ENCODE data around the gene CNTN6. TPM values are rescaled to one million over a fixed set of nuclear protein-coding genes. Genes with fewer than 3 reads are reported as not detected.

CNTN6 gene
- total RNA-seq, 1 experiment from 2014 or later = not detected

DNA sequence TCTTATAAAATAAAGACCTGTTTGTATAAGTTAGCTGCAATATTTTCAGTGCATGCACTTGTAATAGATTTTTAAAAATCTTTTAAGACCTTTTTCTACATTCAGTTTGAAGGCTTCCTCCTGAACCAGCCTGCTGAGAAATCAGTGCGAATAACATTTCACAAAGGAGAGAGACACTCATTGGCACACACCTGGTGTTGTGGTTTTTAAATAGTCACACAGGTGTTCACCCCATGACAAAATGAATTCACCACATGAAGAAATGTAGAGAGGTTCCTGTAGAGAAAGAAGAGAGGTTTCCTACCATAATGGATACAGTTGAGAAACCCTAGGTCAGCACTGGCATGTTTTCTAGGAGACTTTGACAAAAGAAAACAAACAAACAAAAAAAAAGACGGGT lies 237.3 kb downstream of the CNTN6 start:
- Histone ChIP-seq H3K27ac (ENCODE audit: low read depth, low read length) (no peak overlapping the region), H3K9me3 (ENCODE audit: control insufficient read depth in 1 of 2, insufficient read depth in 1 of 2, low read depth in 1 of 2, low read length in 2 of 2) (peaks cover 3 to 28% of the 10 kb centered on the region in 2 experiments; a peak in 2 of 4 replicates), H3K4me1 (ENCODE audit: control insufficient read depth in 1 of 2, insufficient read depth in 2 of 2, low read length in 2 of 2) (no peaks in the 10 kb centered on the region), H2AFZ (ENCODE audit: low read depth, low read length, poor library complexity, severe bottlenecking) (no peak overlapping the region), H3K9ac (ENCODE audit: low read length) (no peak overlapping the region), H4K20me1 (ENCODE audit: insufficient read depth) (no peaks in the 10 kb centered on the region), H3K36me3 (ENCODE audit: control insufficient read depth in 1 of 2, insufficient read depth in 2 of 2, low read length in 2 of 2) (no peaks in the 10 kb centered on the region), H3K4me3 (replicated peaks in 1 of 2; ENCODE audit: low read depth in 1 of 2, low read length in 2 of 2) (no peak overlapping the region), H3K9me2 (ENCODE audit: insufficient read depth) (no peaks in the 10 kb centered on the region), H3K79me2 (ENCODE audit: insufficient read depth, low read length) (no peaks in the 10 kb centered on the region), H3K4me2 (ENCODE audit: low read length) (no peak overlapping the region), H3K27me3 (ENCODE audit: insufficient read depth, low read length) (no peaks in the 10 kb centered on the region)
- POLR2A ChIA-PET = no interaction called here
- ATAC-seq = no peak
- CTCF ChIA-PET = no interaction called here
- no peak for DNase-seq (ENCODE audit: low read depth, low spot score)
- BruUV-seq (replicated peaks) = no TSS peak
- RAD21 ChIA-PET (ENCODE audit: low non-redundant PET in 1 of 2, low total read pairs in 2 of 2, uncharacterized antibody in 2 of 2, unreplicated experiment in 2 of 2) = no interaction called here
- intact Hi-C loops (cut with micrococcal nuclease) = no loop called here
- TF ChIP-seq SRF (IDR thresholded peaks at IDR 0.05; ENCODE audit: low read depth) = no peak

DNA sequence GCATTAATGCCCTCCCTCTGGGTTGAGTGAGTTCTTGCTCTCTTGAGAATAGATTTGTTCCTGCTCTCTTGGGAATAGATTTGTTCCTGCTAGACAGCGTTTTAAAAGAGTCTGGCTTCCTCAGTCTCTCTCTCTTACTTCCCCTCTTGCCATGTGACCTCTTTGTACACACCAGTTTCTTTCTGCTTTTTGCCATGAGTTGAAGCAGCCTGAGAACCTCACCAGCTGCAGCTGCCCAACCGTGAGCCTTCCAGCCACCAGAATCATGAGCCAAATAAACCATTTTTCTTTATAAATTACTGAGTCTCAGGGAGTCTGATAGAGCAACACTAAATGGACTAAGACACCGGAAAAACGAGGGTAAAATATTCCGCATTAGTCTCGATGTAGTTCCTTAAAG lies 253.6 kb downstream of the CNTN6 start:
- BruUV-seq (replicated peaks) = no TSS peak
- Histone ChIP-seq H3K4me1 (ENCODE audit: control insufficient read depth in 1 of 2, insufficient read depth in 2 of 2, low read length in 2 of 2) (no peaks in the 10 kb centered on the region), H2AFZ (ENCODE audit: low read depth, low read length, poor library complexity, severe bottlenecking) (no peak overlapping the region), H3K79me2 (ENCODE audit: insufficient read depth, low read length) (no peaks in the 10 kb centered on the region), H3K27me3 (ENCODE audit: insufficient read depth, low read length) (no peaks in the 10 kb centered on the region), H3K9ac (ENCODE audit: low read length) (no peak overlapping the region), H3K4me2 (ENCODE audit: low read length) (no peak overlapping the region), H3K4me3 (replicated peaks in 1 of 2; ENCODE audit: low read depth in 1 of 2, low read length in 2 of 2) (no peak overlapping the region), H3K36me3 (ENCODE audit: control insufficient read depth in 1 of 2, insufficient read depth in 2 of 2, low read length in 2 of 2) (no peaks in the 10 kb centered on the region), H3K27ac (ENCODE audit: low read depth, low read length) (no peak overlapping the region), H3K9me3 (ENCODE audit: control insufficient read depth in 1 of 2, insufficient read depth in 1 of 2, low read depth in 1 of 2, low read length in 2 of 2) (peaks cover 9 to 20% of the 10 kb centered on the region in 2 experiments; a peak in 2 of 4 replicates), H4K20me1 (ENCODE audit: insufficient read depth) (no peaks in the 10 kb centered on the region), H3K9me2 (ENCODE audit: insufficient read depth) (no peaks in the 10 kb centered on the region)
- RAD21 ChIA-PET (ENCODE audit: low non-redundant PET in 1 of 2, low total read pairs in 2 of 2, uncharacterized antibody in 2 of 2, unreplicated experiment in 2 of 2) = no interaction called here
- intact Hi-C loops (cut with micrococcal nuclease) = no loop called here
- DNase-seq (ENCODE audit: low read depth, low spot score) = no peak
- CTCF ChIA-PET = no interaction called here
- ATAC-seq = no peak
- POLR2A ChIA-PET = no interaction called here
- no peak for TF ChIP-seq EGR1 (IDR thresholded peaks at IDR 0.05; ENCODE audit: low read depth)
- TF ChIP-seq RAD21 (IDR thresholded peaks at IDR 0.05; ENCODE audit: low read depth) = no peak
- TF ChIP-seq SRF (IDR thresholded peaks at IDR 0.05; ENCODE audit: low read depth) = no peak
- TF ChIP-seq EZH2phosphoT487 (IDR thresholded peaks at IDR 0.05; ENCODE audit: borderline replicate concordance) = no peak
- no peak for TF ChIP-seq CEBPB (IDR thresholded peaks at IDR 0.05; ENCODE audit: low read depth)
- no peak for TF ChIP-seq SIN3A (IDR thresholded peaks at IDR 0.05; ENCODE audit: low read depth)
- no peak for TF ChIP-seq EZH2 (IDR thresholded peaks at IDR 0.05)
- TF ChIP-seq, protein P1, sequence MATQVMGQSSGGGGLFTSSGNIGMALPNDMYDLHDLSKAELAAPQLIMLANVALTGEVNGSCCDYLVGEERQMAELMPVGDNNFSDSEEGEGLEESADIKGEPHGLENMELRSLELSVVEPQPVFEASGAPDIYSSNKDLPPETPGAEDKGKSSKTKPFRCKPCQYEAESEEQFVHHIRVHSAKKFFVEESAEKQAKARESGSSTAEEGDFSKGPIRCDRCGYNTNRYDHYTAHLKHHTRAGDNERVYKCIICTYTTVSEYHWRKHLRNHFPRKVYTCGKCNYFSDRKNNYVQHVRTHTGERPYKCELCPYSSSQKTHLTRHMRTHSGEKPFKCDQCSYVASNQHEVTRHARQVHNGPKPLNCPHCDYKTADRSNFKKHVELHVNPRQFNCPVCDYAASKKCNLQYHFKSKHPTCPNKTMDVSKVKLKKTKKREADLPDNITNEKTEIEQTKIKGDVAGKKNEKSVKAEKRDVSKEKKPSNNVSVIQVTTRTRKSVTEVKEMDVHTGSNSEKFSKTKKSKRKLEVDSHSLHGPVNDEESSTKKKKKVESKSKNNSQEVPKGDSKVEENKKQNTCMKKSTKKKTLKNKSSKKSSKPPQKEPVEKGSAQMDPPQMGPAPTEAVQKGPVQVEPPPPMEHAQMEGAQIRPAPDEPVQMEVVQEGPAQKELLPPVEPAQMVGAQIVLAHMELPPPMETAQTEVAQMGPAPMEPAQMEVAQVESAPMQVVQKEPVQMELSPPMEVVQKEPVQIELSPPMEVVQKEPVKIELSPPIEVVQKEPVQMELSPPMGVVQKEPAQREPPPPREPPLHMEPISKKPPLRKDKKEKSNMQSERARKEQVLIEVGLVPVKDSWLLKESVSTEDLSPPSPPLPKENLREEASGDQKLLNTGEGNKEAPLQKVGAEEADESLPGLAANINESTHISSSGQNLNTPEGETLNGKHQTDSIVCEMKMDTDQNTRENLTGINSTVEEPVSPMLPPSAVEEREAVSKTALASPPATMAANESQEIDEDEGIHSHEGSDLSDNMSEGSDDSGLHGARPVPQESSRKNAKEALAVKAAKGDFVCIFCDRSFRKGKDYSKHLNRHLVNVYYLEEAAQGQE (IDR thresholded peaks at IDR 0.05; ENCODE audit: low read depth) = no peak
- no peak for TF ChIP-seq ZFX (IDR thresholded peaks at IDR 0.05)
- TF ChIP-seq YY1 (IDR thresholded peaks at IDR 0.05; ENCODE audit: extremely low read depth, insufficient replicate concordance, low read depth, low read length) = no peak
- no peak for TF ChIP-seq POLR2A (IDR thresholded peaks at IDR 0.05; ENCODE audit: borderline replicate concordance, extremely low read depth, insufficient read depth, insufficient read length)

All from HCT116 (cell line).